GM23338 (cell line): Measurements from ENCODE around the gene GRK5. TPM values are rescaled to one million over a fixed set of nuclear protein-coding genes. Genes with fewer than 3 reads are reported as not detected.

ENCODE experiments used
- ATAC-seq: fragments of 200-7000 bp; cut with Tn5 transposase; 3 replicates; pipeline ENCODE4 v1.9.1; 2020
- DNase-seq: peaks from one replicate; pipeline ENCODE4 v3.0.0-alpha.2; 2015; ENCODE audit warnings: low spot score
- H2AFZ ChIP-seq: fragments of 200-600 bp; sonication (generic); 2 replicates; pipeline ENCODE4 v1.8.0; 2016; ENCODE audit warnings: antibody characterized with exemption, mild to moderate bottlenecking, moderate library complexity
- H3F3A ChIP-seq: fragments of 200-600 bp; sonication (generic); replicated peaks from 2 replicates; pipeline ENCODE4 v1.8.0; 2017; ENCODE audit warnings: antibody characterized with exemption, mixed run types, low read depth
- H3K27ac ChIP-seq: fragments of 200-600 bp; sonication (generic); 2 replicates; pipeline ENCODE4 v1.6.1; 2016; ENCODE audit warnings: low read depth
- H3K27me3 ChIP-seq: fragments of 200-600 bp; sonication (generic); 2 replicates; pipeline ENCODE4 v1.8.0; 2016; ENCODE audit warnings: mild to moderate bottlenecking, mixed run types, moderate library complexity; ENCODE audit not compliant: insufficient read depth
- H3K36me3 ChIP-seq: fragments of 200-600 bp; sonication (generic); 2 replicates; pipeline ENCODE4 v1.8.0; 2016; ENCODE audit warnings: mild to moderate bottlenecking; ENCODE audit not compliant: insufficient read depth
- H3K4me1 ChIP-seq: fragments of 200-600 bp; sonication (generic); 2 replicates; pipeline ENCODE4 v1.8.0; 2016; ENCODE audit warnings: mild to moderate bottlenecking, moderate library complexity; ENCODE audit not compliant: insufficient read depth
- H3K4me2 ChIP-seq: fragments of 200-600 bp; sonication (generic); 2 replicates; pipeline ENCODE4 v1.7.1; 2017; ENCODE audit warnings: mixed run types
- H3K4me3 ChIP-seq: fragments of 200-600 bp; sonication (generic); 2 replicates; pipeline ENCODE4 v1.6.1; 2016; ENCODE audit warnings: mixed run types
- H3K79me2 ChIP-seq: fragments of 200-600 bp; sonication (generic); replicated peaks from 2 replicates; pipeline ENCODE4 v1.8.0; 2017; ENCODE audit warnings: mild to moderate bottlenecking; ENCODE audit not compliant: insufficient read depth
- H3K9me2 ChIP-seq: fragments of 200-600 bp; sonication (generic); 2 replicates; pipeline ENCODE4 v1.8.0; 2017; ENCODE audit not compliant: insufficient read depth
- H4K20me1 ChIP-seq: fragments of 200-600 bp; sonication (generic); replicated peaks from 2 replicates; pipeline ENCODE4 v1.8.0; 2017; ENCODE audit warnings: mild to moderate bottlenecking; ENCODE audit not compliant: insufficient read depth
- H3K27ac Mint-ChIP-seq: 2 replicates; pipeline ENCODE4 v1.8.0; 2020; ENCODE audit warnings: inconsistent platforms, mild to moderate bottlenecking, moderate library complexity, mixed read lengths
- H3K27me3 Mint-ChIP-seq: 3 replicates; pipeline ENCODE4 v1.8.0; 2022; ENCODE audit warnings: low read depth, mild to moderate bottlenecking, moderate library complexity, mixed read lengths, inconsistent platforms; ENCODE audit not compliant: insufficient read depth, poor library complexity
- H3K36me3 Mint-ChIP-seq: 3 replicates; pipeline ENCODE4 v1.8.0; 2021; ENCODE audit warnings: low read depth, mild to moderate bottlenecking, inconsistent platforms, moderate library complexity, mixed read lengths
- H3K4me1 Mint-ChIP-seq: 3 replicates; pipeline ENCODE4 v1.8.0; 2020; ENCODE audit warnings: mild to moderate bottlenecking, inconsistent platforms, mixed read lengths
- H3K4me3 Mint-ChIP-seq: 3 replicates; pipeline ENCODE4 v1.8.0; 2021; ENCODE audit warnings: moderate library complexity, mild to moderate bottlenecking, inconsistent platforms, mixed read lengths
- H3K9me3 Mint-ChIP-seq: 3 replicates; pipeline ENCODE4 v1.8.0; 2020; ENCODE audit warnings: moderate library complexity, mild to moderate bottlenecking, inconsistent platforms, mixed read lengths
- CREB1 ChIP-seq: fragments of 250-450 bp; sonication (Bioruptor Pico); IDR thresholded peaks from 2 replicates; pipeline ENCODE4 v1.5.0; 2020; ENCODE audit warnings: low read depth, mild to moderate bottlenecking, moderate library complexity
- CTCF ChIP-seq, 2 experiments: fragments of 200-600 bp in 1 of 2; sonication (generic) in 1 of 2; conservative IDR thresholded peaks; 2 replicates each; pipeline versions ENCODE4 v1.5.1 to v1.6.1; 2016 to 2017; ENCODE audit warnings: antibody characterized with exemption in 2 of 2, low read depth in 2 of 2, mild to moderate bottlenecking in 2 of 2, moderate library complexity in 1 of 2
- ETS1 ChIP-seq: IDR thresholded peaks from 2 replicates; pipeline ENCODE4 v1.6.1; 2016; ENCODE audit warnings: antibody characterized with exemption
- EZH2 ChIP-seq: fragments of 200-600 bp; sonication (generic); IDR thresholded peaks from one replicate; pipeline ENCODE4 v1.8.0; 2017; ENCODE audit warnings: antibody characterized with exemption, mild to moderate bottlenecking, low read depth; ENCODE audit not compliant: unreplicated experiment
- EZH2phosphoT487 ChIP-seq: fragments of 200-600 bp; sonication (generic); IDR thresholded peaks from one replicate; pipeline ENCODE4 v1.8.1; 2018; ENCODE audit warnings: antibody characterized with exemption; ENCODE audit not compliant: unreplicated experiment
- JUNB ChIP-seq: IDR thresholded peaks from one replicate; pipeline ENCODE4 v1.6.1; 2016; ENCODE audit warnings: antibody characterized with exemption; ENCODE audit not compliant: unreplicated experiment
- NANOG ChIP-seq: IDR thresholded peaks from 2 replicates; pipeline ENCODE4 v1.6.1; 2016; ENCODE audit warnings: antibody characterized with exemption, borderline replicate concordance
- POLR2AphosphoS5 ChIP-seq: IDR thresholded peaks from 2 replicates; pipeline ENCODE4 v1.6.1; 2016; ENCODE audit warnings: antibody characterized with exemption, low read depth
- REST ChIP-seq: IDR thresholded peaks from one replicate; pipeline ENCODE4 v1.6.1; 2018; ENCODE audit warnings: antibody characterized with exemption; ENCODE audit not compliant: unreplicated experiment
- STAT1 ChIP-seq: IDR thresholded peaks from one replicate; pipeline ENCODE4 v1.6.1; 2016; ENCODE audit warnings: antibody characterized with exemption; ENCODE audit not compliant: unreplicated experiment
- ZNF114 ChIP-seq: fragments of 250-450 bp; sonication (Bioruptor Pico); IDR thresholded peaks from 2 replicates; pipeline ENCODE4 v1.5.0; 2020; ENCODE audit warnings: mild to moderate bottlenecking, moderate library complexity
- ZNF331 ChIP-seq: fragments of 250-450 bp; sonication (Bioruptor Pico); IDR thresholded peaks from 2 replicates; pipeline ENCODE4 v1.5.0; 2020; ENCODE audit warnings: low read depth, mild to moderate bottlenecking, moderate library complexity
- ZNF462 ChIP-seq: fragments of 250-450 bp; sonication (Bioruptor Pico); IDR thresholded peaks from 2 replicates; pipeline ENCODE4 v1.5.0; 2020; ENCODE audit warnings: mild to moderate bottlenecking, moderate library complexity
- polyA plus RNA-seq: library from polyadenylated mRNA; unstranded; fragments of >200 nt; fragmentation: Nextera tagmentation; extraction: Ambion mirVana; gene quantifications from 2 replicates; pipeline ENCODE4 v1.2.1, GENCODE V29; 2016
- total RNA-seq: library from RNA; depleted of rRNA; stranded (reverse); fragments of >200 nt; shearing (Covaris generic); gene quantifications from 2 replicates; pipeline ENCODE4 v1.2.3, GENCODE V29; 2014

The GRK5 gene
- total and polyA plus RNA-seq, 2 experiments from 2014 or later = 0.53 to 2.0 TPM

GRCh38 chr10:119444866-119445265 lies 237.5 kb downstream of the GRK5 start:
- no peak overlapping the region for H3K27ac ChIP-seq
- no peak for TF ChIP-seq STAT1
- TF ChIP-seq EZH2 = no peak
- TF ChIP-seq NANOG = no peak
- no peak for TF ChIP-seq ZNF114 (CRISPR knock-in tag)
- TF ChIP-seq CREB1 (CRISPR knock-in tag) = no peak
- no peak for TF ChIP-seq ZNF462 (CRISPR knock-in tag)
- TF ChIP-seq ZNF331 = no peak
- no peak for TF ChIP-seq CTCF (conservative IDR thresholded peaks at IDR 0.05; ENCODE audit: low read depth in 2 of 2)
- TF ChIP-seq POLR2AphosphoS5 = no peak
- TF ChIP-seq JUNB = no peak
- TF ChIP-seq ETS1 = no peak
- no peak for TF ChIP-seq REST
- no peak for TF ChIP-seq EZH2phosphoT487
- no peak for ATAC-seq
- H3K4me3 ChIP-seq = no peak overlapping the region
- no peaks in the 10 kb centered on the region for H3K27me3 ChIP-seq
- DNase-seq = no peak
- no peaks in the 10 kb centered on the region for H3K4me1 ChIP-seq
- H3K27ac Mint-ChIP-seq = no peak overlapping the region
- peaks cover 15% of the 10 kb centered on the region for H3K27me3 Mint-ChIP-seq
- H3K36me3 ChIP-seq = no peaks in the 10 kb centered on the region
- no peak overlapping the region for H2AFZ ChIP-seq
- no peak overlapping the region for H3K4me2 ChIP-seq
- no peak overlapping the region for H3K4me3 Mint-ChIP-seq
- no peaks in the 10 kb centered on the region; the same call in 2 of the 3 replicates for H3K36me3 Mint-ChIP-seq
- no peaks in the 10 kb centered on the region for H3K79me2 ChIP-seq
- H3F3A ChIP-seq = no peaks in the 10 kb centered on the region
- H3K9me3 Mint-ChIP-seq = no peaks in the 10 kb centered on the region
- H3K4me1 Mint-ChIP-seq = peaks cover 17% of the 10 kb centered on the region
- no peaks in the 10 kb centered on the region for H3K9me2 ChIP-seq
- H4K20me1 ChIP-seq = no peaks in the 10 kb centered on the region
